Measurements from ENCODE around the gene C19orf18.
A peak's percentile ranks its signal among the peaks of the same experiment; 100 is the strongest.

Gene C19orf18

GRCh38 chr19:58002384-58003173 is 28.2 kb upstream of the C19orf18 start, which contains the start of gene ZNF606:
Gene ZNF606, minus strand, starts transcription at chr19:58002820. Its CDS starts 1,501 bp downstream, at chr19:58001319.
- Histone ChIP-seq H3K4me3 (replicated peaks; ENCODE audit: insufficient read depth, low read length) (peak within 1 kb of the TSS; percentile 64), H3K27ac (replicated peaks) (peak within 1 kb of the TSS; percentile 93), H3K27me3 (ENCODE audit: insufficient read depth, poor library complexity, severe bottlenecking) (no peaks in the 10 kb centered on the region)
- DNase-seq (ENCODE audit: low read depth in 1 of 2, low spot score in 1 of 2) = peak; percentile 80 to 85
- TF ChIP-seq SPI1 (IDR thresholded peaks at IDR 0.05; ENCODE audit: borderline replicate concordance, low read depth) (no peak), GABPA (IDR thresholded peaks at IDR 0.05; ENCODE audit: low read depth) (peak; percentile 82), POLR2AphosphoS5 (IDR thresholded peaks at IDR 0.05; ENCODE audit: low read depth) (peak; percentile 69), REST (IDR thresholded peaks at IDR 0.05; ENCODE audit: insufficient replicate concordance, low read depth) (no peak), CTCF (IDR thresholded peaks at IDR 0.05; ENCODE audit: insufficient read depth, low read length) (no peak)

- H3K27ac ChIP-seq (replicated peaks) = peak overlapping the region; percentile 93
- no peak for TF ChIP-seq POLR2AphosphoS5 (IDR thresholded peaks at IDR 0.05; ENCODE audit: low read depth)
- no peak for TF ChIP-seq REST (IDR thresholded peaks at IDR 0.05; ENCODE audit: insufficient replicate concordance, low read depth)
- DNase-seq (ENCODE audit: low read depth in 1 of 2, low spot score in 1 of 2) = peak in 1 of 2 experiments; percentile 29
- peak overlapping the region; percentile 64 for H3K4me3 ChIP-seq (replicated peaks; ENCODE audit: insufficient read depth, low read length)
- H3K27me3 ChIP-seq (ENCODE audit: insufficient read depth, poor library complexity, severe bottlenecking) = no peaks in the 10 kb centered on the region
Measured at GRCh38 chr19:58001895-58002369, 27.6 kb upstream of the C19orf18 start.

GRCh38 chr19:58000677-58001076 is 26.3 kb upstream of the C19orf18 start:
- H3K27ac ChIP-seq (replicated peaks) = no peak overlapping the region
- no peak for TF ChIP-seq GABPA (IDR thresholded peaks at IDR 0.05; ENCODE audit: low read depth)
- no peaks in the 10 kb centered on the region for H3K27me3 ChIP-seq (ENCODE audit: insufficient read depth, poor library complexity, severe bottlenecking)
- DNase-seq (ENCODE audit: low read depth in 1 of 2, low spot score in 1 of 2) = no peak
- no peak overlapping the region for H3K4me3 ChIP-seq (replicated peaks; ENCODE audit: insufficient read depth, low read length)

- TF ChIP-seq REST (IDR thresholded peaks at IDR 0.05; ENCODE audit: insufficient replicate concordance, low read depth) (no peak), SPI1 (IDR thresholded peaks at IDR 0.05; ENCODE audit: borderline replicate concordance, low read depth) (no peak), CTCF (IDR thresholded peaks at IDR 0.05; ENCODE audit: insufficient read depth, low read length) (no peak)
- no peak for DNase-seq (ENCODE audit: low read depth in 1 of 2, low spot score in 1 of 2)
- H3K4me3 ChIP-seq (replicated peaks; ENCODE audit: insufficient read depth, low read length) = no peak overlapping the region
- H3K27me3 ChIP-seq (ENCODE audit: insufficient read depth, poor library complexity, severe bottlenecking) = no peaks in the 10 kb centered on the region
- no peak overlapping the region for H3K27ac ChIP-seq (replicated peaks)
Measured at GRCh38 chr19:57992841-57993240, 18.5 kb upstream of the C19orf18 start.

All from HL-60 (cell line).